Liver (tissue), 9 donors: ENCODE data around the gene UMAD1. TPM values are rescaled to one million over a fixed set of nuclear protein-coding genes. Genes with fewer than 3 reads are reported as not detected.

Experiments
- DNase-seq: peaks from one replicate; pipeline ENCODE4 v3.0.0-alpha.2; 2017; ENCODE audit warnings: low spot score
- H3K27ac ChIP-seq, 2 donors: one replicate each; pipeline ENCODE4 v1.7.0; 2013; ENCODE audit warnings: inconsistent platforms in 2 of 2, low read length in 2 of 2, control low read depth in 1 of 2, low read depth in 1 of 2, mild to moderate bottlenecking in 1 of 2
- H3K27me3 ChIP-seq, 4 donors: one replicate each; pipeline versions ENCODE4 v1.6.1 to v1.7.0; 2013; ENCODE audit warnings: low read length in 3 of 4, inconsistent platforms in 1 of 4, mild to moderate bottlenecking in 1 of 4, moderate library complexity in 1 of 4; ENCODE audit not compliant: control insufficient read depth in 4 of 4, insufficient read depth in 4 of 4
- H3K36me3 ChIP-seq, 4 donors: one replicate each; pipeline versions ENCODE4 v1.6.1 to v1.7.0; 2013; ENCODE audit warnings: low read length in 3 of 4, mild to moderate bottlenecking in 3 of 4, low read depth in 1 of 4, moderate library complexity in 1 of 4; ENCODE audit not compliant: control insufficient read depth in 4 of 4, insufficient read depth in 3 of 4
- H3K4me1 ChIP-seq, 4 donors: one replicate each; pipeline versions ENCODE4 v1.6.1 to v1.7.0; 2013; ENCODE audit warnings: low read length in 3 of 4, mild to moderate bottlenecking in 3 of 4, moderate library complexity in 1 of 4; ENCODE audit not compliant: control insufficient read depth in 4 of 4, insufficient read depth in 4 of 4
- H3K4me3 ChIP-seq, 3 donors: one replicate each; pipeline versions ENCODE4 v1.6.1 to v1.7.0; 2013; ENCODE audit warnings: low read length in 3 of 3, control low read depth in 1 of 3, low read depth in 1 of 3, mild to moderate bottlenecking in 1 of 3
- H3K9ac ChIP-seq, 2 donors: one replicate each; pipeline ENCODE4 v1.7.0; 2013; ENCODE audit warnings: low read length in 2 of 2, mild to moderate bottlenecking in 2 of 2, moderate library complexity in 2 of 2, control low read depth in 1 of 2, low read depth in 1 of 2
- H3K9me3 ChIP-seq, 4 donors: one replicate each; pipeline versions ENCODE4 v1.6.1 to v1.7.0; 2013; ENCODE audit warnings: low read length in 3 of 4; ENCODE audit not compliant: control insufficient read depth in 4 of 4
- ATF3 ChIP-seq: IDR thresholded peaks from 2 replicates; pipeline ENCODE4 v1.6.1; 2016; ENCODE audit warnings: antibody characterized with exemption
- CTCF ChIP-seq: fragments of 150-350 bp; IDR thresholded peaks from 2 replicates; pipeline ENCODE4 v1.5.1; 2017; ENCODE audit warnings: improper control_type of control experiment, low read depth, low read length; ENCODE audit not compliant: missing input control
- EGR1 ChIP-seq, 2 donors: IDR thresholded peaks; 2 replicates each; pipeline ENCODE4 v1.6.1; 2016 to 2018; ENCODE audit warnings: antibody characterized with exemption in 2 of 2, low read depth in 2 of 2
- FOXA2 ChIP-seq: IDR thresholded peaks from 2 replicates; pipeline ENCODE4 v1.6.1; 2016; ENCODE audit warnings: antibody characterized with exemption
- HNF4A ChIP-seq, 2 donors: conservative IDR thresholded peaks; 2 replicates each; pipeline ENCODE4 v1.6.1; 2016; ENCODE audit warnings: antibody characterized with exemption in 2 of 2, mild to moderate bottlenecking in 2 of 2
- HNF4G ChIP-seq: IDR thresholded peaks from 2 replicates; pipeline ENCODE4 v1.6.1; 2016; ENCODE audit warnings: antibody characterized with exemption
- JUND ChIP-seq, 2 donors: IDR thresholded peaks; 2 replicates each; pipeline ENCODE4 v1.6.1; 2016; ENCODE audit warnings: antibody characterized with exemption in 2 of 2
- MAX ChIP-seq: IDR thresholded peaks from 2 replicates; pipeline ENCODE4 v1.6.1; 2016; ENCODE audit warnings: antibody characterized with exemption
- NR2F2 ChIP-seq: IDR thresholded peaks from 2 replicates; pipeline ENCODE4 v1.6.1; 2016; ENCODE audit warnings: antibody characterized with exemption
- RAD21 ChIP-seq, 2 donors: IDR thresholded peaks; 2 replicates each; pipeline ENCODE4 v1.6.1; 2016; ENCODE audit warnings: antibody characterized with exemption in 2 of 2, mild to moderate bottlenecking in 2 of 2
- REST ChIP-seq: IDR thresholded peaks from 2 replicates; pipeline ENCODE4 v1.6.1; 2016; ENCODE audit warnings: antibody characterized with exemption, mild to moderate bottlenecking
- RXRA ChIP-seq, 2 donors: IDR thresholded peaks; 2 replicates each; pipeline ENCODE4 v1.6.1; 2017 to 2018; ENCODE audit warnings: antibody characterized with exemption in 2 of 2, mild to moderate bottlenecking in 1 of 2
- SP1 ChIP-seq: IDR thresholded peaks from 2 replicates; pipeline ENCODE4 v1.6.1; 2018; ENCODE audit warnings: antibody characterized with exemption, mild to moderate bottlenecking
- TAF1 ChIP-seq: conservative IDR thresholded peaks from 2 replicates; pipeline ENCODE4 v1.6.1; 2016; ENCODE audit warnings: antibody characterized with exemption, mild to moderate bottlenecking
- YY1 ChIP-seq: IDR thresholded peaks from 2 replicates; pipeline ENCODE4 v1.6.1; 2016; ENCODE audit warnings: antibody characterized with exemption, mild to moderate bottlenecking
- ZBTB33 ChIP-seq: IDR thresholded peaks from 2 replicates; pipeline ENCODE4 v1.6.1; 2016; ENCODE audit warnings: antibody characterized with exemption
- WGBS: extraction: QIAGEN DNeasy Blood & Tissue Kit; methylation state at CpG from one replicate; pipeline ENCODE4 v1.1.7; 2013; 5-methylcytosine and 5-hydroxymethylcytosine counted together
- polyA plus RNA-seq, 2 donors: library from polyadenylated mRNA; stranded (reverse) in 1 of 2; unstranded in 1 of 2; fragments of 200-250 nt in 1 of 2; fragments of >200 nt in 1 of 2; fragmentation: Nextera tagmentation in 1 of 2; extraction: Ambion mirVana in 1 of 2; gene quantifications; one replicate each; pipeline versions ENCODE4 v1.2.1 to v1.2.3, GENCODE V29; 2013 to 2015
- total RNA-seq, 2 donors: library from RNA; depleted of rRNA; stranded (reverse); fragments of >200 nt; gene quantifications; one replicate each; pipeline ENCODE4 v1.2.3, GENCODE V29; 2014
- donor health status: healthy.
- donor health status: healthy.
- donor health status: healthy.
- donor health status: healthy.
- donor health status: healthy.

Gene UMAD1
- total and polyA plus RNA-seq, 4 donors = 5.9 to 12.2 (median 7.9) TPM

GRCh38 chr7:7884855-7885254 lies 244.3 kb downstream of the UMAD1 start:
- no peak overlapping the region for H3K9ac ChIP-seq

GRCh38 chr7:7889791-7890568 lies 249.4 kb downstream of the UMAD1 start:
- Histone ChIP-seq H3K9me3 (no peaks in the 10 kb centered on the region), H3K4me3 (no peak overlapping the region), H3K9ac (no peak overlapping the region), H3K27ac (no peak overlapping the region), H3K27me3 (no peaks in the 10 kb centered on the region), H3K4me1 (no peaks in the 10 kb centered on the region), H3K36me3 (no peaks in the 10 kb centered on the region)
- TF ChIP-seq HNF4A (conservative IDR thresholded peaks at IDR 0.05) (no peak), REST (no peak), EGR1 (IDR thresholded peaks at IDR 0.05; ENCODE audit: low read depth in 2 of 2) (no peak), CTCF (no peak), HNF4G (no peak), TAF1 (no peak), RXRA (IDR thresholded peaks at IDR 0.05) (no peak), RAD21 (IDR thresholded peaks at IDR 0.05) (no peak), NR2F2 (no peak), SP1 (no peak), ZBTB33 (no peak)
- WGBS = 97% methylated on average over 5 of the region's 5 CpGs
- DNase-seq = no peak

More at GRCh38 chr7:7884855-7885254, 244.3 kb downstream of the UMAD1 start:
- Histone ChIP-seq H3K27me3 (no peaks in the 10 kb centered on the region), H3K4me3 (no peak overlapping the region), H3K9me3 (no peaks in the 10 kb centered on the region), H3K4me1 (no peaks in the 10 kb centered on the region), H3K36me3 (no peaks in the 10 kb centered on the region), H3K27ac (no peak overlapping the region)
- DNase-seq = no peak
- whole genome bisulfite sequencing = 48% methylated on average over 3 of the region's 3 CpGs
- TF ChIP-seq MAX (no peak), RXRA (IDR thresholded peaks at IDR 0.05) (no peak), HNF4A (conservative IDR thresholded peaks at IDR 0.05) (no peak), YY1 (no peak), HNF4G (no peak), ATF3 (no peak), JUND (IDR thresholded peaks at IDR 0.05) (no peak), FOXA2 (no peak), NR2F2 (no peak)
